SK-N-SH treated with all-trans-retinoic acid at 6 μM for 48 hours (cell line): ENCODE data around the gene AQP4.

Experiments used
- ATAC-seq: fragments of 200-7000 bp; cut with Tn5 transposase; 3 replicates; pipeline ENCODE4 v1.9.1; 2020; ENCODE audit warnings: mild to moderate bottlenecking, moderate library complexity
- ARNTL ChIP-seq: fragments of 450-650 bp; formaldehyde crosslinking; IDR thresholded peaks from 2 replicates; pipeline ENCODE4 v1.5.0; 2020; ENCODE audit warnings: low read depth, mild to moderate bottlenecking, moderate library complexity, borderline replicate concordance
- CSDC2 ChIP-seq: fragments of 250-450 bp; sonication (Bioruptor Pico); IDR thresholded peaks from 2 replicates; pipeline ENCODE4 v1.5.0; 2020; ENCODE audit warnings: mild to moderate bottlenecking, moderate library complexity
- ESRRG ChIP-seq: fragments of 250-450 bp; sonication (Bioruptor Pico); IDR thresholded peaks from 2 replicates; pipeline ENCODE4 v1.6.1; 2021; ENCODE audit warnings: mild to moderate bottlenecking
- GLIS3 ChIP-seq: fragments of 250-450 bp; sonication (Bioruptor Pico); IDR thresholded peaks from 2 replicates; pipeline ENCODE4 v1.5.0; 2020; ENCODE audit warnings: mild to moderate bottlenecking, moderate library complexity
- ISL1 ChIP-seq: fragments of 250-450 bp; sonication (Bioruptor Pico); IDR thresholded peaks from 2 replicates; pipeline ENCODE4 v2.1.2; 2022; ENCODE audit warnings: mild to moderate bottlenecking, moderate library complexity
- OSR1 ChIP-seq: fragments of 250-450 bp; sonication (Bioruptor Pico); IDR thresholded peaks from 2 replicates; pipeline ENCODE4 v1.8.0; 2022; ENCODE audit warnings: moderate library complexity, mild to moderate bottlenecking, inconsistent platforms
- PPARA ChIP-seq: fragments of 250-450 bp; sonication (Bioruptor Pico); IDR thresholded peaks from 2 replicates; pipeline ENCODE4 v1.5.0; 2020; ENCODE audit warnings: mild to moderate bottlenecking, borderline replicate concordance
- RARB ChIP-seq: fragments of 250-450 bp; sonication (Bioruptor Pico); IDR thresholded peaks from 2 replicates; pipeline ENCODE4 v1.8.0; 2021; ENCODE audit warnings: mild to moderate bottlenecking, moderate library complexity
- SNAI2 ChIP-seq: fragments of 250-450 bp; sonication (Bioruptor Pico); IDR thresholded peaks from 2 replicates; pipeline ENCODE4 v1.5.0; 2020; ENCODE audit warnings: mild to moderate bottlenecking, moderate library complexity
- TCF4 ChIP-seq: fragments of 250-450 bp; sonication (Bioruptor Pico); IDR thresholded peaks from 2 replicates; pipeline ENCODE4 v1.8.0; 2021; ENCODE audit warnings: mild to moderate bottlenecking, moderate library complexity, borderline replicate concordance
- TOX ChIP-seq: fragments of 250-450 bp; sonication (Bioruptor Pico); IDR thresholded peaks from 2 replicates; pipeline ENCODE4 v1.8.0; 2021; ENCODE audit warnings: mild to moderate bottlenecking, moderate library complexity, borderline replicate concordance
- ZC3H10 ChIP-seq: fragments of 250-450 bp; sonication (Bioruptor Pico); IDR thresholded peaks from 2 replicates; pipeline ENCODE4 v1.5.1; 2021; ENCODE audit warnings: mild to moderate bottlenecking, moderate library complexity
- ZFP3 ChIP-seq: fragments of 250-450 bp; sonication (Bioruptor Pico); IDR thresholded peaks from 2 replicates; pipeline ENCODE4 v1.5.0; 2020; ENCODE audit warnings: mild to moderate bottlenecking, moderate library complexity
- ZFP30 ChIP-seq: fragments of 450-650 bp; formaldehyde crosslinking; IDR thresholded peaks from 2 replicates; pipeline ENCODE4 v1.5.0; 2022; ENCODE audit warnings: mild to moderate bottlenecking, moderate library complexity
- ZNF565 ChIP-seq: fragments of 450-650 bp; formaldehyde crosslinking; conservative IDR thresholded peaks from 2 replicates; pipeline ENCODE4 v1.5.0; 2020; ENCODE audit warnings: low read depth, mild to moderate bottlenecking, moderate library complexity
- TF ChIP-seq, protein P1 (sequence below): fragments of 250-450 bp; sonication (Bioruptor Pico); IDR thresholded peaks from 2 replicates; pipeline ENCODE4 v1.8.0; 2021; ENCODE audit warnings: low read depth, mild to moderate bottlenecking, moderate library complexity, borderline replicate concordance
- TF ChIP-seq, protein P2 (sequence below): fragments of 250-450 bp; sonication (Bioruptor Pico); IDR thresholded peaks from 2 replicates; pipeline ENCODE4 v1.5.1; 2020; ENCODE audit warnings: low read depth, mild to moderate bottlenecking, moderate library complexity
- TF ChIP-seq, protein P3 (sequence below): fragments of 250-450 bp; sonication (Bioruptor Pico); IDR thresholded peaks from 2 replicates; pipeline ENCODE4 v1.5.1; 2021; ENCODE audit warnings: mild to moderate bottlenecking, moderate library complexity
- TF ChIP-seq, protein P4 (sequence below): fragments of 250-450 bp; sonication (Bioruptor Pico); IDR thresholded peaks from 2 replicates; pipeline ENCODE4 v1.8.0; 2020; ENCODE audit warnings: mild to moderate bottlenecking, moderate library complexity, borderline replicate concordance
- TF ChIP-seq, protein P5 (sequence below): fragments of 250-450 bp; sonication (Bioruptor Pico); IDR thresholded peaks from 2 replicates; pipeline ENCODE4 v1.5.0; 2020; ENCODE audit warnings: mild to moderate bottlenecking, moderate library complexity

AQP4 gene

DNA sequence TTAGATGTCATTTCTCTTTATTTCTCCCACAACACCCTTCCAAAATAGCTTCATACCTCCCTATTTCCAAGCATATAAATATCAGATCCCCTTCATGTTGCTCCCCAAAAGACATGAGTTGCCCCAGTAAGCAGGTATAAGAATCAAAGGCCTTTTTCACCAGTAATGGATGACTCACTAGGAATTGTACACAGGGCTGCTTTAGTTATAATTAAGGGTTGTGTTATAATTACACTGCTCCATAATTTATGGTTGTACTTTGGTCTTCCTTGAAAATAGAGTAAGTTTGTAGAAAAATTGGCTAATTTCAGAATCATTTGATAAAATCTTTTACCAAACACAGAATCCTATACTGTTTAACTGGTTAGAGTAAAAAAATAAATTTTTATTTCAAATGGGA lies 8.8 kb upstream of the AQP4 start:
- ATAC-seq: no peak
- no peak for TF ChIP-seq CSDC2 (CRISPR knock-in tag)
- TF ChIP-seq, protein P1, sequence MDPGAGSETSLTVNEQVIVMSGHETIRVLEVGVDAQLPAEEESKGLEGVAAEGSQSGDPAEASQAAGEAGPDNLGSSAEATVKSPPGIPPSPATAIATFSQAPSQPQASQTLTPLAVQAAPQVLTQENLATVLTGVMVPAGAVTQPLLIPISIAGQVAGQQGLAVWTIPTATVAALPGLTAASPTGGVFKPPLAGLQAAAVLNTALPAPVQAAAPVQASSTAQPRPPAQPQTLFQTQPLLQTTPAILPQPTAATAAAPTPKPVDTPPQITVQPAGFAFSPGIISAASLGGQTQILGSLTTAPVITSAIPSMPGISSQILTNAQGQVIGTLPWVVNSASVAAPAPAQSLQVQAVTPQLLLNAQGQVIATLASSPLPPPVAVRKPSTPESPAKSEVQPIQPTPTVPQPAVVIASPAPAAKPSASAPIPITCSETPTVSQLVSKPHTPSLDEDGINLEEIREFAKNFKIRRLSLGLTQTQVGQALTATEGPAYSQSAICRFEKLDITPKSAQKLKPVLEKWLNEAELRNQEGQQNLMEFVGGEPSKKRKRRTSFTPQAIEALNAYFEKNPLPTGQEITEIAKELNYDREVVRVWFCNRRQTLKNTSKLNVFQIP (CRISPR knock-in tag): no peak
- TF ChIP-seq ISL1 (CRISPR knock-in tag): no peak
- no peak for TF ChIP-seq RARB (CRISPR knock-in tag)
- TF ChIP-seq OSR1 (CRISPR knock-in tag): no peak
- no peak for TF ChIP-seq ZFP3 (CRISPR knock-in tag)
- no peak for TF ChIP-seq SNAI2 (CRISPR knock-in tag)
- TF ChIP-seq, protein P2, sequence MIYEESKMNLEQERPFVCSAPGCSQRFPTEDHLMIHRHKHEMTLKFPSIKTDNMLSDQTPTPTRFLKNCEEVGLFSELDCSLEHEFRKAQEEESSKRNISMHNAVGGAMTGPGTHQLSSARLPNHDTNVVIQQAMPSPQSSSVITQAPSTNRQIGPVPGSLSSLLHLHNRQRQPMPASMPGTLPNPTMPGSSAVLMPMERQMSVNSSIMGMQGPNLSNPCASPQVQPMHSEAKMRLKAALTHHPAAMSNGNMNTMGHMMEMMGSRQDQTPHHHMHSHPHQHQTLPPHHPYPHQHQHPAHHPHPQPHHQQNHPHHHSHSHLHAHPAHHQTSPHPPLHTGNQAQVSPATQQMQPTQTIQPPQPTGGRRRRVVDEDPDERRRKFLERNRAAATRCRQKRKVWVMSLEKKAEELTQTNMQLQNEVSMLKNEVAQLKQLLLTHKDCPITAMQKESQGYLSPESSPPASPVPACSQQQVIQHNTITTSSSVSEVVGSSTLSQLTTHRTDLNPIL (CRISPR knock-in tag): no peak
- TF ChIP-seq, protein P3, sequence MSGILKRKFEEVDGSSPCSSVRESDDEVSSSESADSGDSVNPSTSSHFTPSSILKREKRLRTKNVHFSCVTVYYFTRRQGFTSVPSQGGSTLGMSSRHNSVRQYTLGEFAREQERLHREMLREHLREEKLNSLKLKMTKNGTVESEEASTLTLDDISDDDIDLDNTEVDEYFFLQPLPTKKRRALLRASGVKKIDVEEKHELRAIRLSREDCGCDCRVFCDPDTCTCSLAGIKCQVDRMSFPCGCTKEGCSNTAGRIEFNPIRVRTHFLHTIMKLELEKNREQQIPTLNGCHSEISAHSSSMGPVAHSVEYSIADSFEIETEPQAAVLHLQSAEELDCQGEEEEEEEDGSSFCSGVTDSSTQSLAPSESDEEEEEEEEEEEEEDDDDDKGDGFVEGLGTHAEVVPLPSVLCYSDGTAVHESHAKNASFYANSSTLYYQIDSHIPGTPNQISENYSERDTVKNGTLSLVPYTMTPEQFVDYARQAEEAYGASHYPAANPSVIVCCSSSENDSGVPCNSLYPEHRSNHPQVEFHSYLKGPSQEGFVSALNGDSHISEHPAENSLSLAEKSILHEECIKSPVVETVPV (CRISPR knock-in tag): no peak
- no peak for TF ChIP-seq TCF4 (CRISPR knock-in tag)
- no peak for TF ChIP-seq ESRRG (CRISPR knock-in tag)
- TF ChIP-seq PPARA (CRISPR knock-in tag): no peak
- TF ChIP-seq, protein P4, sequence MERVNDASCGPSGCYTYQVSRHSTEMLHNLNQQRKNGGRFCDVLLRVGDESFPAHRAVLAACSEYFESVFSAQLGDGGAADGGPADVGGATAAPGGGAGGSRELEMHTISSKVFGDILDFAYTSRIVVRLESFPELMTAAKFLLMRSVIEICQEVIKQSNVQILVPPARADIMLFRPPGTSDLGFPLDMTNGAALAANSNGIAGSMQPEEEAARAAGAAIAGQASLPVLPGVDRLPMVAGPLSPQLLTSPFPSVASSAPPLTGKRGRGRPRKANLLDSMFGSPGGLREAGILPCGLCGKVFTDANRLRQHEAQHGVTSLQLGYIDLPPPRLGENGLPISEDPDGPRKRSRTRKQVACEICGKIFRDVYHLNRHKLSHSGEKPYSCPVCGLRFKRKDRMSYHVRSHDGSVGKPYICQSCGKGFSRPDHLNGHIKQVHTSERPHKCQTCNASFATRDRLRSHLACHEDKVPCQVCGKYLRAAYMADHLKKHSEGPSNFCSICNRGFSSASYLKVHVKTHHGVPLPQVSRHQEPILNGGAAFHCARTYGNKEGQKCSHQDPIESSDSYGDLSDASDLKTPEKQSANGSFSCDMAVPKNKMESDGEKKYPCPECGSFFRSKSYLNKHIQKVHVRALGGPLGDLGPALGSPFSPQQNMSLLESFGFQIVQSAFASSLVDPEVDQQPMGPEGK (CRISPR knock-in tag): no peak
- TF ChIP-seq TOX: no peak
- TF ChIP-seq ZC3H10: no peak
- TF ChIP-seq, all 23 proteins: peak for 0

DNA sequence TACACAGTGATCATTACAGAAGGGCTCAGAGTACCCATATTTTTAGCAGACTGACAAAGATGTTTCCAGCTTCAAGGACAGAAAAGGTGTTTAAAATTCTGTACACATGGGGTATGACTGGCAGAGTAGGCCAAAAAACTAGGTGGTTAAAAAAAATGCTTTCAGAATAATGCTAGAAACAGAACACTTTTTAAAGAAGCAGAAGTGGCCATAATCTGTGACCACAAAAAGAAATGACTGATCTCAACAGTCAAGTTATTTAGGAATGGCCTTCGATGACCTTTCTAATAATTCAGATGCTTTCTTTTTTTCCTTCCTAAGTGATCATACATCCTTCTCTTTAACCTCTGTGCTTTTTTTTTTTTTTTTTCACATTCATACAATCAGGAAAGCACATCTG lies 4.1 kb upstream of the AQP4 start:
- TF ChIP-seq SNAI2 (CRISPR knock-in tag): no peak
- TF ChIP-seq TOX: no peak
- no peak for TF ChIP-seq ZNF565
- TF ChIP-seq GLIS3: no peak
- no peak for TF ChIP-seq ARNTL (CRISPR knock-in tag)
- TF ChIP-seq, protein P1 (CRISPR knock-in tag): no peak
- TF ChIP-seq PPARA (CRISPR knock-in tag): no peak
- no peak for TF ChIP-seq ZFP3 (CRISPR knock-in tag)
- no peak for TF ChIP-seq ZFP30
- no peak for TF ChIP-seq RARB (CRISPR knock-in tag)
- TF ChIP-seq OSR1 (CRISPR knock-in tag): no peak
- TF ChIP-seq TCF4 (CRISPR knock-in tag): no peak
- no peak for TF ChIP-seq ESRRG (CRISPR knock-in tag)
- TF ChIP-seq ZC3H10: no peak
- TF ChIP-seq ISL1 (CRISPR knock-in tag): no peak
- TF ChIP-seq, protein P3 (CRISPR knock-in tag): no peak
- no peak for ATAC-seq

DNA sequence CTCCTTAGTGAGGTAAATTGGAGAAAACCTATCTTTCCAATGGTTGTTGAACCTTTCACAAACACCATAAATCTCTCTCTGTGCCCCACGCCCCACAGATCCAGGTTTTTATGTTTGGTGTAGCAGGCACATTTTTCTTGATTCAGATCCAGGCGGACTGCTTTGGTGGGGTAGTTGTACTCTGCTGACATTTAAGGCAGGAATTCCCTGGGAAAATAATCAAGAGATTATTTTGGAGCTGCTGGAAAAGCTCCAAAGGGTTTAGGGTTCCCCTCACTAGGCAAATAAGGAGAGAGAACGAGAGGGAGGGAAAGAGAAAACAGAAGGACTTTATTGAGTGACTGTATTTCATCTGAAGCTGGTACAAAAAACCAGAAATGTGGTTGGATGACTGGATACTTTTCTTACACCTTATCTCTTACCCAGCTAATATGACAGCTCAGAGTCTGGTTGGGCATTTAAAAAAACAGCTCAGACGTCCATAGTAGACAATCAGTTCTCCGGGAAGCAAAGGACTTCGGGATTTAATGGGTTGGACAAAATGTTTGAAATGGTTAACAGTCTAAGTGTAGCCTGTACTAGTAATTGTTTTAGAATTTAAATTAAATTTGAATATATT lies 3.6 kb upstream of the AQP4 start:
- ATAC-seq: no peak
- TF ChIP-seq SNAI2 (CRISPR knock-in tag): no peak
- no peak for TF ChIP-seq ESRRG (CRISPR knock-in tag)
- TF ChIP-seq ZFP3 (CRISPR knock-in tag): no peak
- TF ChIP-seq OSR1 (CRISPR knock-in tag): no peak
- TF ChIP-seq, protein P3 (CRISPR knock-in tag): no peak
- TF ChIP-seq, protein P5, sequence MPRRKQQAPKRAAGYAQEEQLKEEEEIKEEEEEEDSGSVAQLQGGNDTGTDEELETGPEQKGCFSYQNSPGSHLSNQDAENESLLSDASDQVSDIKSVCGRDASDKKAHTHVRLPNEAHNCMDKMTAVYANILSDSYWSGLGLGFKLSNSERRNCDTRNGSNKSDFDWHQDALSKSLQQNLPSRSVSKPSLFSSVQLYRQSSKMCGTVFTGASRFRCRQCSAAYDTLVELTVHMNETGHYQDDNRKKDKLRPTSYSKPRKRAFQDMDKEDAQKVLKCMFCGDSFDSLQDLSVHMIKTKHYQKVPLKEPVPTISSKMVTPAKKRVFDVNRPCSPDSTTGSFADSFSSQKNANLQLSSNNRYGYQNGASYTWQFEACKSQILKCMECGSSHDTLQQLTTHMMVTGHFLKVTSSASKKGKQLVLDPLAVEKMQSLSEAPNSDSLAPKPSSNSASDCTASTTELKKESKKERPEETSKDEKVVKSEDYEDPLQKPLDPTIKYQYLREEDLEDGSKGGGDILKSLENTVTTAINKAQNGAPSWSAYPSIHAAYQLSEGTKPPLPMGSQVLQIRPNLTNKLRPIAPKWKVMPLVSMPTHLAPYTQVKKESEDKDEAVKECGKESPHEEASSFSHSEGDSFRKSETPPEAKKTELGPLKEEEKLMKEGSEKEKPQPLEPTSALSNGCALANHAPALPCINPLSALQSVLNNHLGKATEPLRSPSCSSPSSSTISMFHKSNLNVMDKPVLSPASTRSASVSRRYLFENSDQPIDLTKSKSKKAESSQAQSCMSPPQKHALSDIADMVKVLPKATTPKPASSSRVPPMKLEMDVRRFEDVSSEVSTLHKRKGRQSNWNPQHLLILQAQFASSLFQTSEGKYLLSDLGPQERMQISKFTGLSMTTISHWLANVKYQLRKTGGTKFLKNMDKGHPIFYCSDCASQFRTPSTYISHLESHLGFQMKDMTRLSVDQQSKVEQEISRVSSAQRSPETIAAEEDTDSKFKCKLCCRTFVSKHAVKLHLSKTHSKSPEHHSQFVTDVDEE (CRISPR knock-in tag): no peak
- no peak for TF ChIP-seq ZFP30
- TF ChIP-seq, protein P2 (CRISPR knock-in tag): no peak
- TF ChIP-seq TOX: no peak
